ENCODE measurements around the gene CDK14.

DNA sequence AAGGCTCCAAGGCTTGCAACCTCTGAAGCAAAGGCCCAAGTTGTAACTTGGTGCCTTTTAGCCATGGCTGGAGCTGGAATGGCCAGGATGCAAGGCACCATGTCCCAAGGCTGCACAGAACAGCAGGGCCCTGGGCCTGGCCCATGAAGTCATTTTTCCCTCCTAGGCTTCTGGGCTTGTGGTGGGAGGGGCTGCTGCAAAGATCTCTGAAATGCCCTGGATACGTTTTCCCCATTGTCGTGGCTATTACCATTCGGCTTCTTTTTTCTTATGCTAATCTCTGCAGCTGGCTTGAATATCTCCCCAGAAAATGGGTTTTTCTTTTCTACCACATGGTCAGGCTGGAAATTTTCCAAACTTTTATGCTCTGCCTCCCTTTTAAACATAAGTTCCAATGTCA lies 234.2 kb downstream of the CDK14 start:
- TF ChIP-seq CTCF (IDR thresholded peaks at IDR 0.05) (no peak), POLR2AphosphoS5 (IDR thresholded peaks at IDR 0.05) (no peak), POLR2A (IDR thresholded peaks at IDR 0.05) (no peak)

Measured in stomach (tissue), 4 donors.